Subcutaneous adipose tissue (tissue), 4 donors: Measurements from ENCODE around the gene FKBP10. TPM values are rescaled to one million over a fixed set of nuclear protein-coding genes. Genes with fewer than 3 reads are reported as not detected.

ENCODE experiments used
- CTCF ChIP-seq: fragments of 450-650 bp; IDR thresholded peaks from one replicate; pipeline ENCODE4 v1.5.1; 2016; ENCODE audit warnings: low read depth, mild to moderate bottlenecking, control low read depth, antibody characterized with exemption, moderate library complexity
- total RNA-seq, 4 donors: library from RNA; depleted of rRNA; stranded (reverse); fragments of >200 nt; gene quantifications; one replicate each; pipeline ENCODE4 v1.1.0, GENCODE V29; 2016

FKBP10 gene
- total RNA-seq, 4 donors from 2014 or later = 13.7 to 34.8 (median 23.1) TPM

GRCh38 chr17:41825175-41825845 is 12.5 kb downstream of the FKBP10 start:
- no peak for TF ChIP-seq CTCF

GRCh38 chr17:41835214-41835799 is 22.5 kb downstream of the FKBP10 start:
- no peak for TF ChIP-seq CTCF

GRCh38 chr17:41835800-41836549 is 23.2 kb downstream of the FKBP10 start, which contains the start of gene NT5C3B:
Gene NT5C3B, minus strand, starts transcription at chr17:41836232. Its CDS starts 39 bp downstream, at chr17:41836193.
- TF ChIP-seq CTCF = no peak

- TF ChIP-seq CTCF = no peak
Measured at GRCh38 chr17:41836550-41837196, 23.9 kb downstream of the FKBP10 start.

- TF ChIP-seq CTCF = no peak
Measured at GRCh38 chr17:41837761-41838538, 25.1 kb downstream of the FKBP10 start, which contains the start of gene KLHL10. Gene KLHL10, plus strand, starts transcription at chr17:41837825. Its CDS starts 108 bp downstream, at chr17:41837933.

GRCh38 chr17:41844971-41845370 is 32.2 kb downstream of the FKBP10 start:
- TF ChIP-seq CTCF = no peak
